ENCODE results near the gene NUP93.

GRCh38 chr16:56855946-56856345 is 126.0 kb downstream of the NUP93 start:
- TF ChIP-seq CTCF (IDR thresholded peaks at IDR 0.05; ENCODE audit: poor library complexity, severe bottlenecking) (no peak), EP300 (conservative IDR thresholded peaks at IDR 0.05; ENCODE audit: poor library complexity, severe bottlenecking) (no peak), EZH2 (IDR thresholded peaks at IDR 0.05; ENCODE audit: borderline replicate concordance, insufficient read depth, low read length, poor library complexity, severe bottlenecking) (no peak), POLR2AphosphoS5 (IDR thresholded peaks at IDR 0.05) (no peak), RAD21 (conservative IDR thresholded peaks at IDR 0.05) (no peak), MXI1 (conservative IDR thresholded peaks at IDR 0.05; ENCODE audit: poor library complexity, severe bottlenecking) (no peak), TAF1 (IDR thresholded peaks at IDR 0.05; ENCODE audit: low read depth) (no peak)
